Neural crest cell (in vitro differentiated cells): ENCODE measurements around the gene FRK. TPM values are rescaled to one million over a fixed set of nuclear protein-coding genes. Genes with fewer than 3 reads are reported as not detected.

Experiments used
- DNase-seq: peaks from one replicate; pipeline ENCODE4 v3.0.0; 2021; ENCODE audit warnings: low read depth, mixed read lengths, low spot score
- H3K27ac Mint-ChIP-seq: one replicate; pipeline ENCODE4 v1.8.0; 2021; ENCODE audit warnings: mild to moderate bottlenecking, mixed read lengths; ENCODE audit not compliant: unreplicated experiment
- H3K27me3 Mint-ChIP-seq: 2 replicates; pipeline ENCODE4 v1.8.0; 2021; ENCODE audit warnings: low read depth, mild to moderate bottlenecking, mixed read lengths
- H3K36me3 Mint-ChIP-seq: 2 replicates; pipeline ENCODE4 v1.8.0; 2021; ENCODE audit warnings: low read depth, mild to moderate bottlenecking, mixed read lengths
- H3K4me1 Mint-ChIP-seq: 2 replicates; pipeline ENCODE4 v1.8.0; 2021; ENCODE audit warnings: mixed read lengths
- H3K4me3 Mint-ChIP-seq: one replicate; pipeline ENCODE4 v1.8.0; 2021; ENCODE audit warnings: mild to moderate bottlenecking, mixed read lengths
- H3K9me3 Mint-ChIP-seq: 2 replicates; pipeline ENCODE4 v1.8.0; 2021; ENCODE audit warnings: mixed read lengths
- CTCF ChIP-seq: fragments of 200-600 bp; sonication (generic); conservative IDR thresholded peaks from 2 replicates; pipeline ENCODE4 v1.5.0; 2021; ENCODE audit warnings: antibody characterized with exemption, mild to moderate bottlenecking
- total RNA-seq: library from RNA; stranded (reverse); gene quantifications from 2 replicates; pipeline ENCODE4 v1.2.1, GENCODE V29; 2021

The FRK gene
- total RNA-seq, 1 donor from 2014 or later: 0.12 TPM

- DNase-seq: no peak
- Mint-ChIP-seq H3K27me3 (no peaks in the 10 kb centered on the region), H3K36me3 (no peaks in the 10 kb centered on the region), H3K4me1 (no peaks in the 10 kb centered on the region), H3K4me3 (no peak overlapping the region), H3K9me3 (no peaks in the 10 kb centered on the region), H3K27ac (no peak overlapping the region)
- no peak for TF ChIP-seq CTCF
Observed at GRCh38 chr6:116066789-116067188, 6.1 kb upstream of the FRK start.

- H3K9me3 Mint-ChIP-seq: no peaks in the 10 kb centered on the region
- H3K4me3 Mint-ChIP-seq: no peak overlapping the region
- no peaks in the 10 kb centered on the region for H3K4me1 Mint-ChIP-seq
- no peaks in the 10 kb centered on the region for H3K27me3 Mint-ChIP-seq
- no peak for TF ChIP-seq CTCF
- H3K27ac Mint-ChIP-seq: no peak overlapping the region
- no peaks in the 10 kb centered on the region for H3K36me3 Mint-ChIP-seq
- no peak for DNase-seq
Observed at GRCh38 chr6:116064666-116065065, 4.0 kb upstream of the FRK start.

- no peaks in the 10 kb centered on the region for H3K9me3 Mint-ChIP-seq
- TF ChIP-seq CTCF: no peak
- no peaks in the 10 kb centered on the region for H3K27me3 Mint-ChIP-seq
- no peak overlapping the region for H3K4me3 Mint-ChIP-seq
- no peaks in the 10 kb centered on the region for H3K4me1 Mint-ChIP-seq
- no peaks in the 10 kb centered on the region for H3K36me3 Mint-ChIP-seq
- H3K27ac Mint-ChIP-seq: no peak overlapping the region
- DNase-seq: no peak
Observed at GRCh38 chr6:116062496-116062895, 1.8 kb upstream of the FRK start.

GRCh38 chr6:116059713-116060571, 749 bp downstream of the FRK start:
- Mint-ChIP-seq H3K4me1 (no peaks in the 10 kb centered on the region), H3K27ac (no peak overlapping the region), H3K9me3 (no peaks in the 10 kb centered on the region), H3K36me3 (no peaks in the 10 kb centered on the region), H3K27me3 (no peaks in the 10 kb centered on the region), H3K4me3 (no peak overlapping the region)
- DNase-seq: no peak
- TF ChIP-seq CTCF: no peak

- Mint-ChIP-seq H3K27me3 (no peaks in the 10 kb centered on the region), H3K4me3 (no peak overlapping the region), H3K4me1 (no peaks in the 10 kb centered on the region), H3K9me3 (no peaks in the 10 kb centered on the region), H3K27ac (no peak overlapping the region), H3K36me3 (no peaks in the 10 kb centered on the region)
- no peak for TF ChIP-seq CTCF
- DNase-seq: no peak
Observed at GRCh38 chr6:116057766-116058165, 2.9 kb downstream of the FRK start.
